ENCODE measurements around the gene ZNF554.

Gene ZNF554

DNA sequence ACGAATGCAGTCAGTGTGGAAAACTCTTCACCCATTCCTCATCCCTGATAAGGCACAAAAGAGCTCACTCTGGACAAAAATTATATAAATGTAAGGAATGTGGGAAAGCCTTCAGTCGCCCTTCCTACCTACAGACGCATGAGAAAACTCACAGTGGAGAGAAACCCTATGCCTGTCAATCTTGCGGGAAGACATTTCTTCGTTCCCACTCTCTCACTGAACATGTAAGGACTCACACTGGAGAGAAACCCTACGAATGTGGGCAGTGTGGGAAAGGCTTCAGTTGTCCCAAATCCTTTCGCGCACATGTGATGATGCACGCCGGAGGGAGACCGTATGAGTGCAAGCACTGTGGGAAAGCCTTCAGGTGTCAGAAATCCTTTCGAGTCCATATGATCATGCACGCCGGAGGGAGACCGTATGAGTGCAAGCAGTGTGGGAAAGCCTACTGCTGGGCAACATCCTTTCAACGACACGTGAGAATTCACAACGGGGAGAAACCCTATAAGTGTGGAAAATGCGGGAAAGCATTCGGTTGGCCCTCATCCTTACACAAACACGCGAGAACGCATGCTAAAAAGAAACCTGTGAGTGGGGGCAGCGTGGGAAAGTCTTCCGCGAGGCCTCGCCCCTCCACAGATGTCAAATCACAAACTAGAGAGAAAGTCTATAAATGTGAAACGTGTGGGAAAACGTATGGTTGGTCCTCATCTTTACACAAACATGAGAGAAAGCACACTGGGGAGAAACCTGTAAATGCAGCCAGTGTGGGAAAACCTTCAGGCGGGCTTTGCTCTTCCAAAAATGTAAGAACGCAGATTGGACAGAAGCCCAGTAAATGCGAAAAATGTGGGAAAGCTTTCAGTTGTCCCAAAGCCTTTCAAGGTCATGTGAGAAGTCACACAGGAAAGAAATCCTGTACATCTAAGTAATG lies 58.0 kb downstream of the ZNF554 start:
- DNase-seq = no peak

DNA sequence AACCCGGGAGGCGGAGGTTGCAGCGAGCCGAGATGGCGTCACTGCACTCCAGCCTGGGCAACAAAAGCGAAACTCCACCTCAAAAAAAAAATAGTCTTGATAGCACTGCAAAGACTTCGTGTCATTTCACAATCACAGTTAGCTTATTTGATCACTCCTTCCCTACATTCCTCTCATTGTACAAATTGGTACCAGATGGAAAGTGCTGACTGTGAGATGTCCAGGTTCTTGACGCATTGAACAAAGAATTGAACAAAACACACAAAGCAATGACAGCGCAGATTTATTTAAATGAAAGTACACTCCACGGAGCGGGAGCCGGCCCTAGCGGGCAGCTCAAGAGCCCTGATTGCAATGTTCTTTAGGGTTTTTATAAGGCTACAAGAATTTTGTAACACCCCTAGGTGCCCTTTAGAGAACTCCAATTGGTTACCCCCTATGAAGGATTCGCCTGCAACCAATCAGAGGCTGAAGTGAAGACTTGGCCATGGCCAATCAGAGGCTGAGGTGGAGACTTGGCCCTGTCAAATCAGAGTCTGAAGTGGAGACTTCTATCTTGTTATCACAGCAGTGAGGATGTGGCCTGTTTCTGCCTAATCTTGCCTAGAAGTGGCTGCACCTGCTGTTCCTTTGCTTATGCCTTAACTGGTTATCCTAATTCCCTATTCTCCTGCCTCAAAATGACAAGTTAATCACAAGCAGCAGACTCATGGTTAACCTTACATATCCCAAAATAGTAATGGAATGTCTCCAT lies 64.2 kb downstream of the ZNF554 start:
- no peak for DNase-seq

- no peak for DNase-seq
These were observed 66.1 kb downstream of the ZNF554 start for GRCh38 chr19:2885736-2886135.

Measured in stimulated activated CD8-positive, alpha-beta memory T cell treated with anti-CD3 and anti-CD28 coated beads, Interleukin-4, amount 100 ng/mL, for 48 hours (primary cell).